Measurements from ENCODE around the gene UBAC1. TPM values are rescaled to one million over a fixed set of nuclear protein-coding genes. Genes with fewer than 3 reads are reported as not detected.
A peak's percentile ranks its signal among the peaks of the same experiment; 100 is the strongest.

The UBAC1 gene
- total and polyA plus RNA-seq, 9 of the 15 experiments (the other 6 are each of a cell fraction or from before 2014, with no cell fraction given), result 94.0 to 399 (median 228) TPM

DNA sequence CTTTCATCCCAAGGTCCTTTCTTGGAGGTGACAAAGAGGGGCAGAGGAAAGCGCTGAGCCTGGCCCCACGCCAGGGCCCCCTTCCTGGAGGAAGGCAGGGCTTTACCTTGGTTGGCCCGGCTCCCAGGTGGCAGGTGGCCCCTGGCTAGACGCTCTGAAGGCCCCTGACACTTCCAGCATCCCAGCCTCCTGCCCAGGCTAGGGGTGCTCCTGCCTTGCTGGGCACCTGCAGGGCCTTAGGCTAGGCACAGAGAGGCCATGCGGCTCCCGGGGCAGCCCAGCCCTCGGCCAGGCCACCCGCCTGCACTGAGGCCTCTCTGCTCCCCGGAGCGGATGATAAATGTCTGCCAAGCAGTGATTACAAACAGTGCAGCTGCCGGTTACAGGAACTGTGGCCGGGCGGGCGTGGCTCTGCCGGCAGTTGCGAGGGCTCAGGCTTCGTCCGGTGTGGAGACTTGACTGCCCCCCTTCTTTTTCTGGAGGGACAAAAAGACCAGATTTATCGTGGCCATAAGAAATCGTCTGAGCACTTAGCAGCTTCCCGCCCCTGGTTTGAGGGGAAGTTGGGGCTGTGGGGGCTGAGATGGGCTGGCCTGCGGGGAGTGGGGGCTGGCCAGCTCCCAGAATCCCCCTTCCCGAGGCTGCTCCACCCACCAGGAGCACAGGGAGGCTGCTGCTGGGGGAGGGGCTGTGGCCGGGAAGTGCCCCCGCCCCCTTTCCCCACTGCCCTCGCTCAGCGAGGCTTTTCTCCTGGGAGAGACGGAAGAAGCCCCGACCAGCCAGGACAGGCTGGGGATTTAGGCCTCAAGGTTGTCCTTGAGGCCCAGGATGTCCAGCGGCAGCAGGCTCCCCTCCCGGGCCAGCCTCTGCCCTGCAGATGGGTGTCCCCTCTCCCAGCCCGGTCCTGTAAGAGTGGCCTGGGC is 31.6 kb upstream of the UBAC1 start (continued):
- TF ChIP-seq NONO (IDR thresholded peaks at IDR 0.05; ENCODE audit: low read depth in 2 of 2, low read length in 1 of 2) (0 out of 4 replicates have a peak, but pooled peaks of 1 of the 2 experiments have one; percentile 32), ZKSCAN8 (CRISPR knock-in tag; IDR thresholded peaks at IDR 0.05) (no peak), ZBED1 (IDR thresholded peaks at IDR 0.05) (no peak), TCF7L2 (IDR thresholded peaks at IDR 0.05; ENCODE audit: low read depth, low read length) (no peak), NEUROD1 (IDR thresholded peaks at IDR 0.05; ENCODE audit: borderline replicate concordance, low read depth, low read length, partially characterized antibody) (peak; percentile 55), VEZF1 (CRISPR knock-in tag; IDR thresholded peaks at IDR 0.05) (peak; percentile 98), MCM3 (IDR thresholded peaks at IDR 0.05) (no peak), NUFIP1 (IDR thresholded peaks at IDR 0.05; ENCODE audit: partially characterized antibody) (no peak), HNRNPUL1 (IDR thresholded peaks at IDR 0.05; ENCODE audit: low read length) (no peak), ZNF175 (CRISPR knock-in tag; IDR thresholded peaks at IDR 0.05; ENCODE audit: low read depth) (no peak), ZNF347 (CRISPR knock-in tag; IDR thresholded peaks at IDR 0.05; ENCODE audit: low read depth) (no peak), ELF4 (CRISPR knock-in tag; IDR thresholded peaks at IDR 0.05) (no peak)
- TF ChIP-seq, protein P1, sequence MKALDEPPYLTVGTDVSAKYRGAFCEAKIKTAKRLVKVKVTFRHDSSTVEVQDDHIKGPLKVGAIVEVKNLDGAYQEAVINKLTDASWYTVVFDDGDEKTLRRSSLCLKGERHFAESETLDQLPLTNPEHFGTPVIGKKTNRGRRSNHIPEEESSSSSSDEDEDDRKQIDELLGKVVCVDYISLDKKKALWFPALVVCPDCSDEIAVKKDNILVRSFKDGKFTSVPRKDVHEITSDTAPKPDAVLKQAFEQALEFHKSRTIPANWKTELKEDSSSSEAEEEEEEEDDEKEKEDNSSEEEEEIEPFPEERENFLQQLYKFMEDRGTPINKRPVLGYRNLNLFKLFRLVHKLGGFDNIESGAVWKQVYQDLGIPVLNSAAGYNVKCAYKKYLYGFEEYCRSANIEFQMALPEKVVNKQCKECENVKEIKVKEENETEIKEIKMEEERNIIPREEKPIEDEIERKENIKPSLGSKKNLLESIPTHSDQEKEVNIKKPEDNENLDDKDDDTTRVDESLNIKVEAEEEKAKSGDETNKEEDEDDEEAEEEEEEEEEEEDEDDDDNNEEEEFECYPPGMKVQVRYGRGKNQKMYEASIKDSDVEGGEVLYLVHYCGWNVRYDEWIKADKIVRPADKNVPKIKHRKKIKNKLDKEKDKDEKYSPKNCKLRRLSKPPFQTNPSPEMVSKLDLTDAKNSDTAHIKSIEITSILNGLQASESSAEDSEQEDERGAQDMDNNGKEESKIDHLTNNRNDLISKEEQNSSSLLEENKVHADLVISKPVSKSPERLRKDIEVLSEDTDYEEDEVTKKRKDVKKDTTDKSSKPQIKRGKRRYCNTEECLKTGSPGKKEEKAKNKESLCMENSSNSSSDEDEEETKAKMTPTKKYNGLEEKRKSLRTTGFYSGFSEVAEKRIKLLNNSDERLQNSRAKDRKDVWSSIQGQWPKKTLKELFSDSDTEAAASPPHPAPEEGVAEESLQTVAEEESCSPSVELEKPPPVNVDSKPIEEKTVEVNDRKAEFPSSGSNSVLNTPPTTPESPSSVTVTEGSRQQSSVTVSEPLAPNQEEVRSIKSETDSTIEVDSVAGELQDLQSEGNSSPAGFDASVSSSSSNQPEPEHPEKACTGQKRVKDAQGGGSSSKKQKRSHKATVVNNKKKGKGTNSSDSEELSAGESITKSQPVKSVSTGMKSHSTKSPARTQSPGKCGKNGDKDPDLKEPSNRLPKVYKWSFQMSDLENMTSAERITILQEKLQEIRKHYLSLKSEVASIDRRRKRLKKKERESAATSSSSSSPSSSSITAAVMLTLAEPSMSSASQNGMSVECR (CRISPR knock-in tag; IDR thresholded peaks at IDR 0.05), result peak; percentile 38; the same call in 1 of the 2 replicates
